GM23248 (cell line): ENCODE results near the gene SYNE3.

Experiments
- EZH2 ChIP-seq: fragments of 200-600 bp; sonication (generic); IDR thresholded peaks from 2 replicates; pipeline ENCODE4 v1.6.1; 2018; ENCODE audit warnings: antibody characterized with exemption, mild to moderate bottlenecking; ENCODE audit not compliant: insufficient read depth, poor library complexity, severe bottlenecking
- EZH2phosphoT487 ChIP-seq: fragments of 200-600 bp; sonication (generic); IDR thresholded peaks from 2 replicates; pipeline ENCODE4 v1.6.1; 2018; ENCODE audit warnings: antibody characterized with exemption, moderate library complexity, mild to moderate bottlenecking, low read depth; ENCODE audit not compliant: insufficient read depth

DNA sequence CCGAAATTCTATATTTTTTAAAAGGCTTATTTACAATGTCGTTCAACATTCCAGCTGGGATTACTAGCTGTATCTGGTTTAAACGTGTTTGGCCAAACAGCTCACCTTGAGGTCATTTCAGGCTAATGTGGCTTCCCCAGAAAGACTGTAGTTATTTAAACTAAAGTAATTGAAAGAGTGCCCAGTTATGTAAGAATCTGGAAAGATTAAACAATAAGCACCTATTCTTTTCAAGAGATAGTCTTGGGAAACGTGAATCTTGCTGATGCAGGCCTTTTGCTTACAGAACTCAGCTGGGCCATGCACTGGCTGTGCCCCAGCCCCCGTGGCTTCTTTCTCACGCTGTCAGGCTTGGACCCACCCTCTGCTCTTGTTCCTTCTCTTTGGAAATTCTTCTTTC, 42.8 kb upstream of the SYNE3 start:
- TF ChIP-seq EZH2: no peak
- TF ChIP-seq EZH2phosphoT487: no peak
